Omental fat pad (tissue), 4 donors: Measurements from ENCODE around the gene GCK. TPM values are rescaled to one million over a fixed set of nuclear protein-coding genes. Genes with fewer than 3 reads are reported as not detected.

ENCODE experiments used
- ATAC-seq: fragments of 150-250 bp; one replicate; pipeline ENCODE4 v1.9.1; 2016; ENCODE audit warnings: mild to moderate bottlenecking, moderate library complexity; ENCODE audit not compliant: low FRiP score
- DNase-seq: peaks from one replicate; pipeline ENCODE4 v3.0.0-alpha.2; 2019; ENCODE audit warnings: low spot score
- total RNA-seq, 4 donors: library from RNA; depleted of rRNA; stranded (reverse); fragments of >200 nt; gene quantifications; one replicate each; pipeline ENCODE4 v1.1.0, GENCODE V29; 2016
- TF ChIP-seq, protein P1 (sequence below), 3 donors: fragments of 450-650 bp; IDR thresholded peaks; one replicate each; pipeline ENCODE4 v1.5.1; 2016 to 2017; ENCODE audit warnings: antibody characterized with exemption in 3 of 3, mild to moderate bottlenecking in 3 of 3, moderate library complexity in 2 of 3

The GCK gene
- total RNA-seq, 4 donors from 2014 or later = 0.38 to 3.9 (median 1.1) TPM

DNA sequence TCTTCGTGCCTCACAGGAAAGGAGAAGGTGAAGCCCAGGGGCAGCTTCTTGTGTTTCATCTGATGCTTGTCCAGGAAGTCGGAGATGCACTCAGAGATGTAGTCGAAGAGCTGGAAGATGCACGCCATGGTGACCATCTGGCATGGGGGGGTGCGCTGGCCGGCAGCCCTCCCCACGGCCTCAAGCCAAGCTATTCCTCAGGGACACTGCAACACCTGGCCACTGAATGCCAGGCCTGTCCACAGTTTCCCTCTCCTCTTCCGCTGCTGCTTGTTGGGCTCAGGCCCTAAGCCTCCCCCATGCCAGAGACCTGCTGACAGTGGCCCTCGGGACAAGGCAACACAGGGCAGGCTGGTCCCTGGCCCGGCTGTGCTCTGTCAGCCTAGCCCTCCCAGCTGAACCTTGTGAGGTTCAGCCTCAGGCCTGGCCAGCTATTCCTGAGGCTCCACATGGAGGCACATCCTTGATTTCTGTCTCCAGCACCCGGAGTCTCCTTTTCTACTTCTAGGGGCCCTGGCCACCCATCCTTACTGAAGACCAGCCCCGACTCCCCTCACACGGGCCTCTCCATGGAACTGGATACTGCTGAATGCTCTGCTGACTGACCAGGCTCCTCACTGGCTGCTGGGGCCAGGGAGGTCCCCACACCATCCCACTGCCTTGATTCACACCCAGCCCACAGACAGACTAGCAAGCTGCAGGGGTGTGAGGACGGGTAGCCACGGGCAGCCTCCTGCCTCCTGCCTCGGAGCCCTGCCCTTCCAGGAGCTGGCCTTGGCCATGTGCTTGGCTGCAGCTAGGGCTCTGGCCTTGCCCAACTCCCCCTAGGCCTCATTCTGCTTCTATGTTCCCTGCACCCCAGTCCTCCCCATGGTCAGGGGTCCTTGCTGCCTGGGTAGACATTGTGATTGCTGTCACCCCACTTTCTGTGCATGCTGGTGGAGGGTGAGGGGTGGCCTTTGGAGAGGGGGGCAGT, 38.0 kb downstream of the GCK start:
- no peak for ATAC-seq
- peak; percentile 4 for DNase-seq
- TF ChIP-seq, protein P1, sequence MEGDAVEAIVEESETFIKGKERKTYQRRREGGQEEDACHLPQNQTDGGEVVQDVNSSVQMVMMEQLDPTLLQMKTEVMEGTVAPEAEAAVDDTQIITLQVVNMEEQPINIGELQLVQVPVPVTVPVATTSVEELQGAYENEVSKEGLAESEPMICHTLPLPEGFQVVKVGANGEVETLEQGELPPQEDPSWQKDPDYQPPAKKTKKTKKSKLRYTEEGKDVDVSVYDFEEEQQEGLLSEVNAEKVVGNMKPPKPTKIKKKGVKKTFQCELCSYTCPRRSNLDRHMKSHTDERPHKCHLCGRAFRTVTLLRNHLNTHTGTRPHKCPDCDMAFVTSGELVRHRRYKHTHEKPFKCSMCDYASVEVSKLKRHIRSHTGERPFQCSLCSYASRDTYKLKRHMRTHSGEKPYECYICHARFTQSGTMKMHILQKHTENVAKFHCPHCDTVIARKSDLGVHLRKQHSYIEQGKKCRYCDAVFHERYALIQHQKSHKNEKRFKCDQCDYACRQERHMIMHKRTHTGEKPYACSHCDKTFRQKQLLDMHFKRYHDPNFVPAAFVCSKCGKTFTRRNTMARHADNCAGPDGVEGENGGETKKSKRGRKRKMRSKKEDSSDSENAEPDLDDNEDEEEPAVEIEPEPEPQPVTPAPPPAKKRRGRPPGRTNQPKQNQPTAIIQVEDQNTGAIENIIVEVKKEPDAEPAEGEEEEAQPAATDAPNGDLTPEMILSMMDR (IDR thresholded peaks at IDR 0.05) = no peak

DNA sequence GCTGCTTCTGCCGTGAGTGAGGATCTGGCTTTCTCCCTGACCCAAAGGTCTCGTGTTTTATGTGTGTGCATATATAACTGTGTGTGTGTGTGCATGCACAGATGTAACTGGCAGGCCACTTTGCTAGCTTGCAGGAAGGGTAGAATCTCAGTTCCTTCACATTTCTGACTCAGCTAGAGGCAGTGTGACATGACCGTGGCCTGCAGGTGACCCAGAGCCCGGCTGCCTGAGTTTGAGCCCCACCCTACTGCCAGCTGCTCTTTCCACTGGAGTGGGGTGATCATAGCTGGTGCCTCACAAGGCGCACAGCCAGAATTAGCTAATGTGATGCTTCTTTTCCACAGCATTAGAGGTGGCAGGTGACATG, 38.8 kb downstream of the GCK start:
- TF ChIP-seq, protein P1 (IDR thresholded peaks at IDR 0.05) = no peak
- ATAC-seq (no peak), DNase-seq (no peak)

DNA sequence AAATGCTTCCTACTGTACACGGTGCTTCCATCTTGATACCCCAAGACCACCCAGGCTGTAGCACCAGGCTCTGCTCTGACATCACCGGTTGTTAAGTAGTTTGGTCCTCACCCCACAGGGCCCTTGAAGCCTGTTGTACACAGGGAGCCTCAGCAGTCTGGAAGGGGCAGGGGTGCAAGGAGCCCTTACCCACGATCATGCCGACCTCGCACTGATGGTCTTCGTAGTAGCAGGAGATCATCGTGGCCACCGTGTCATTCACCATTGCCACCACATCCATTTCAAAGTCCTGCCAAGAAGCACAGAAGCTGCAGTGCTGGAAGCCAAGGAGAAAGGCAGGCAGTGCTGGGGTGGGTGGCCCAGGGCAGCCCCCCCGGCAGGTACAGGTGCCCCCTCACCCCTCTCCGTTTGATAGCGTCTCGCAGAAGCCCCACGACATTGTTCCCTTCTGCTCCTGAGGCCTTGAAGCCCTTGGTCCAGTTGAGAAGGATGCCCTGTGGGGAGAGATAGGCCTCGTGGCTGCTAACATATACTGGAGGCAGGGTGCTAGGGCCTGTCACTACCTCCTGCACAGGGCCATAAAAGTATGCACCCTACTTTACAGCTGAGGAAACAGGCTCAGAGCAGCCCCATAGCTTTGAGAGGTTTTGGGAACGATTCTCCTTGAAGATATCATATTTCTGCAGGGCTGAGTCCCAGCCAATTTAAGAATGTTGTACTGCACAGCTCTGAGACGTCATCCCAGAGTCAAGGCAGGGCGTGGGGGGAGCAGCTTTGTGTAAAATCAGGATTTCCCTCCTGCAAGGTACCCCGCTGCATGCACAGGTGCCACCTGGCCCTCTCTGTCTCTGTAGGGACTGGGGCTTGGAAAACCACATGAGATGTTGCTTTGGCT, 39.4 kb downstream of the GCK start:
- peak; percentile 16 for DNase-seq
- no peak for ATAC-seq
- TF ChIP-seq, protein P1 (IDR thresholded peaks at IDR 0.05) = no peak

DNA sequence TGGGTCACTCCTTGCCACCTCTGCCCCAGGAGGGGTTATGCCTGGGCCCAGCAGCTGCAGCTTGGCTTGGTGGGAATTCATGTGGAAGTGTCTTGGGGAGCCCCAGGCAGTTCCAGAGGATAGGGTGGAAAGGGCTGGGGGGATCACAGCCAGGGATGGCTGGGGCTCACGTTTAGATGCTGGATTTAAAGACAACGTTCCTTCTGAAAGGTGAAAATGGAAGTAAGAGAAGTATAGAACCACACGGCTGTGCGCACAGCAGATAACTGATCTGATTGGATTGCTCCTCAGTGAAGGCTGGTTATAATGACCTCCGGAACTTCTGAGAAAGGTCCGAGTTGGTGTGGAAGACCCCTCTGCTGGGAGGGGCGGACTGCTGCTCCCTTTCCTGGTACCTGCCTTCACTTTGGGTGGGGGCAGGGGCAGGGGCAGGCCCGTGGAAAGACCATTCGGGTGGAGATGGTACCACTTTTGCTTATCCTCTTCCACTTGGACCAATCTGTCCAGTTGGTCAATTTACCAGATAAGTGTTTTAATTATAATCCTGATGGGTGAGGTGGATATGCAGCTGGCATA, 40.2 kb downstream of the GCK start:
- DNase-seq (no peak), ATAC-seq (no peak)
- TF ChIP-seq, protein P1 (IDR thresholded peaks at IDR 0.05) = no peak

DNA sequence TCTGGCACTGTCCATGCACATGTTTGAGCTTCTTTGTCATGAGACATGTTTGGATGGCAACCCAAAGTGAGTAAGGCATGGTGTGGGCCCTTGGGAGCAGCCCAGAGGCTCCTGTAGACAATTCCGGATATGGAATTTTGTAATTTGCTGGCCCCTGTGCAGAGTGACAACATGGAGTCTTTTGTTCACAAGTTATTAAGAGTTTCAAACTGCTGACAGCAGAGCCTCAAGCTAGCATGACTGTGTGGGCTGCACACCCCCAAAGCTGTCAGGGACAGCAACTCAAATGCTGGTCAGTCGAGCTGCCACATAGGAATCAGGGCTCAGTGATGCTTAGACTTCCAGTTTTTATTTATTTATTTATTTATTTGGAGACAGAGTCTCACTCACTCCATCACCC, 41.1 kb downstream of the GCK start:
- peak; percentile 3 for DNase-seq
- no peak for ATAC-seq
- TF ChIP-seq, protein P1 (IDR thresholded peaks at IDR 0.05) = no peak

DNA sequence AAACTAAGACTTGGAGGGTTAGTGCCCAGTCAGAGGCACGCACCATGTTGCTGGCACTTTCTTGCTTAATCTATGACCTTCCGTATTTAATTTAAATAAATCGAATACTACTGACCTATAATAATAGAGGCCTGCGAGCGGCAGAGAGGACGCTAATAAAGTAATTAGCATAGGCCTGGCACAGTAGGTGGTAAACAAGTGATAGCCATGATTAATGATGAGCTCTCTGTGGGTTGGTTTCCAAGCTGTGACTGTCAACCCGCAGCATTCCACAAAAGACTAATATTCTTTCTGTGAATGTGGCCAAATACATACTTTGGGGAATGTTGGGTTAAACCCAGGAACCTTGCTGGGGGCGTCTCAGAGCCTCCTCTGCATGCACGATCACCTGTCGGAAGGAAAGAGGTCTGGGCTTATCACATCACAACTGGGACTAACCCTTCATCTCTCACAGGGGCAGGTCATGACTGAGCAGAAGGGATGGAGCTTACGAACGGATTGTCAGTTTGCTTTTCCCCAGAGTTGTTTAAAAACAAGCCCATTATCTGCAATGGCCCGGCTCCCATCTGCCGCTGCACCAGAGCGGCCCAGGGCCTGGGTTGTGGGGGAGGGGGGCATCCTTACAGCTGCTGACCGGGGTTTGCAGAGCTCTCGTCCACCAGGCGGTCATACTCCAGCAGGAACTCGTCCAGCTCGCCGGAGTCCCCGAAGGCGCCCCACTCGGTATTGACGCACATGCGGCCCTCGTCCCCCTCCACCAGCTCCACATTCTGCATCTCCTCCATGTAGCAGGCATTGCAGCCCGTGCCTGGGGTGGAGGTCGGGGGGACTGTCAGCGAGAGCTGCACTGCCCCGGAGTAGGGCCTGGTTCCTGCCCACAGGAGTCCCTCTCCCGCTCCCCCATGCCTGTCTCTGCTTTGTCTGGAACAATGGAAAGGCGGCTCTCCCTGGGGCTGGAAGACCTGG, 41.9 kb downstream of the GCK start:
- TF ChIP-seq, protein P1 (IDR thresholded peaks at IDR 0.05) = no peak
- DNase-seq (peak; percentile 16), ATAC-seq (no peak)
